K562 (cell line): Measurements from ENCODE around the gene ARHGAP15. TPM values are rescaled to one million over a fixed set of nuclear protein-coding genes. Genes with fewer than 3 reads are reported as not detected.

ENCODE experiments used
- ATAC-seq: fragments of 200-7000 bp; cut with Tn5 transposase; 3 replicates; pipeline ENCODE4 v1.9.1; 2020; ENCODE audit warnings: moderate library complexity
- BruUV-seq: library from RNA; stranded (reverse); fragments of 400-500 nt; replicated peaks from 2 replicates; lab custom pipeline; 2021; lab: Mats Ljungman, UMichigan
- CTCF ChIA-PET: fragments of 300-600 bp; formaldehyde crosslinking; extraction: SDS; loops from one replicate; lab custom pipeline; 2021; ENCODE audit warnings: low intra/inter-chr PET ratio; lab: Yijun Ruan, JAX
- POLR2A ChIA-PET: fragments of 300-600, 350-650 bp; sonication (Branson Sonifier 250); formaldehyde crosslinking; extraction: SDS; loops from one replicate; lab custom pipeline; 2021; ENCODE audit warnings: antibody characterized with exemption, inconsistent platforms; lab: Yijun Ruan, JAX
- DNase-seq, 4 experiments: peaks; one replicate each; pipeline versions ENCODE4 v3.0.0 to v3.0.0-alpha.2; 2011 to 2018; ENCODE audit warnings: low spot score in 3 of 4, mixed read lengths in 3 of 4; ENCODE audit errors: extremely low read depth in 1 of 4
- FAIRE-seq: peaks from 2 replicates; lab custom pipeline; 2011; peaks lifted over from hg19 to GRCh38; lab: Jason Lieb, UNC
- H2AFZ ChIP-seq: 2 replicates; pipeline ENCODE4 v1.6.0; 2011; ENCODE audit warnings: low read depth, low read length, control low read depth, inconsistent platforms
- H3K27ac ChIP-seq: fragments of 200-600 bp; 3 replicates; pipeline ENCODE4 v1.8.0; 2011; ENCODE audit warnings: low read depth, mild to moderate bottlenecking, control low read depth, inconsistent platforms, low read length, moderate library complexity, mixed read lengths; ENCODE audit errors: extremely low read depth
- H3K27me3 ChIP-seq, 2 experiments: fragments of 300-600 bp in 1 of 2; 2 replicates in 1 of 2; 3 replicates in 1 of 2; pipeline versions ENCODE4 v1.6.0 to v1.8.0; 2011; ENCODE audit warnings: inconsistent platforms in 2 of 2, low read length in 2 of 2, mild to moderate bottlenecking in 1 of 2, mixed read lengths in 1 of 2, moderate library complexity in 1 of 2; ENCODE audit not compliant: control insufficient read depth in 2 of 2, insufficient read depth in 2 of 2
- H3K36me3 ChIP-seq: fragments of 300-600 bp; 3 replicates; pipeline ENCODE4 v1.8.0; 2011; ENCODE audit warnings: mild to moderate bottlenecking, low read length, inconsistent platforms; ENCODE audit not compliant: control insufficient read depth, insufficient read depth
- H3K4me1 ChIP-seq, 2 experiments: fragments of 200-600 bp in 1 of 2; replicated peaks in 1 of 2; 2 replicates in 1 of 2; 3 replicates in 1 of 2; pipeline versions ENCODE4 v1.5.1 to v1.8.0; 2011; ENCODE audit warnings: inconsistent platforms in 2 of 2, low read length in 2 of 2, mild to moderate bottlenecking in 1 of 2, mixed read lengths in 1 of 2, moderate library complexity in 1 of 2; ENCODE audit not compliant: control insufficient read depth in 2 of 2, insufficient read depth in 2 of 2
- H3K4me2 ChIP-seq: 2 replicates; pipeline ENCODE4 v1.6.1; 2011; ENCODE audit warnings: low read length, control low read depth, inconsistent platforms, mixed read lengths; ENCODE audit not compliant: insufficient read depth
- H3K4me3 ChIP-seq: fragments of 200-600 bp; sonication (generic), shearing (Covaris generic); 2 replicates; pipeline ENCODE4 v1.5.1; 2016; ENCODE audit warnings: control low read depth, inconsistent platforms
- H3K79me2 ChIP-seq: fragments of 200-600 bp; 3 replicates; pipeline ENCODE4 v1.8.0; 2011; ENCODE audit warnings: low read length, inconsistent platforms; ENCODE audit not compliant: control insufficient read depth, insufficient read depth
- H3K9ac ChIP-seq, 2 experiments: 2 replicates each; pipeline versions ENCODE4 v1.6.0 to v1.6.1; 2011; ENCODE audit warnings: low read depth in 2 of 2, low read length in 2 of 2, control low read depth in 1 of 2, inconsistent platforms in 1 of 2, mild to moderate bottlenecking in 1 of 2, mixed read lengths in 1 of 2; ENCODE audit not compliant: insufficient read depth in 1 of 2
- H3K9me1 ChIP-seq: one replicate; pipeline ENCODE4 v1.6.0; 2011; ENCODE audit warnings: inconsistent platforms, mild to moderate bottlenecking, low read length, moderate library complexity; ENCODE audit not compliant: control insufficient read depth, insufficient read depth
- H3K9me3 ChIP-seq: replicated peaks from 2 replicates; pipeline ENCODE4 v1.5.1; 2011; ENCODE audit warnings: low read depth, low read length, inconsistent platforms; ENCODE audit not compliant: control insufficient read depth, insufficient read depth
- H4K20me1 ChIP-seq: replicated peaks from 2 replicates; pipeline ENCODE4 v1.6.1; 2011; ENCODE audit warnings: low read length, inconsistent platforms, mixed read lengths; ENCODE audit not compliant: control insufficient read depth, insufficient read depth
- CBFB ChIP-seq: sonication (generic); formaldehyde crosslinking; IDR thresholded peaks from 2 replicates; pipeline ENCODE4 v1.4.0; 2020; ENCODE audit warnings: mild to moderate bottlenecking, missing genetic modification reagents
- REST ChIP-seq, 2 experiments: fragments of 450-650 bp; formaldehyde crosslinking in 1 of 2; IDR thresholded peaks; 2 replicates each; pipeline versions ENCODE4 v1.4.0 to v1.6.1; 2014 to 2020; ENCODE audit warnings: mild to moderate bottlenecking in 2 of 2, borderline replicate concordance in 1 of 2, low read depth in 1 of 2
- TCFL5 ChIP-seq: fragments of 250-450 bp; sonication (Bioruptor Pico); conservative IDR thresholded peaks from 2 replicates; pipeline ENCODE4 v1.6.1; 2021; ENCODE audit warnings: mild to moderate bottlenecking, moderate library complexity, matching md5 sums
- ZMIZ1 ChIP-seq, 2 experiments: fragments of 150-350 bp in 1 of 2; IDR thresholded peaks; 2 replicates each; pipeline ENCODE4 v1.6.1; 2012 to 2016; ENCODE audit warnings: low read depth in 2 of 2, low read length in 2 of 2, mild to moderate bottlenecking in 1 of 2, moderate library complexity in 1 of 2
- ZNF431 ChIP-seq: sonication (generic); formaldehyde crosslinking; IDR thresholded peaks from 2 replicates; pipeline ENCODE4 v1.8.0; 2022; ENCODE audit warnings: mild to moderate bottlenecking, missing genetic modification reagents
- WGBS: fragments of 100-300 bp; shearing (Covaris generic); methylation state at CpG from one replicate; pipeline ENCODE4 v1.1.6; 2016; ENCODE audit warnings: low coverage, mixed read lengths; ENCODE audit not compliant: insufficient coverage; ENCODE audit errors: missing lambda C conversion rate; 5-methylcytosine and 5-hydroxymethylcytosine counted together
- in situ Hi-C: fragments of 300-500 bp; cut with MboI; formaldehyde crosslinking; loops from 4 replicates; pipeline ENCODE4 v1.15.0; 2018; ENCODE audit warnings: inconsistent platforms, mixed read lengths
- intact Hi-C: fragments of 100-400 bp; cut with micrococcal nuclease; formaldehyde crosslinking; loops from 2 replicates; pipeline ENCODE4 v1.14.2; 2022
- polyA plus RNA-seq, 8 experiments: library from polyadenylated mRNA; depleted of rRNA in 4 of 8; stranded (reverse) in 5 of 8; unstranded in 3 of 8; fragments of >200 nt; fragmentation: Nextera tagmentation in 2 of 8; fragmentation: Illumina TruSeq in 1 of 8; extraction: Ambion mirVana in 2 of 8; extraction: Trizol in 1 of 8; gene quantifications; 2 replicates each; pipeline versions ENCODE4 v1.2.1 to v1.2.3, GENCODE V29; 2011 to 2014; ENCODE audit warnings: inconsistent platforms in 1 of 8, missing spikeins in 1 of 8
- total RNA-seq, 7 experiments: library from RNA; depleted of rRNA in 6 of 7; stranded (reverse); fragments of >200 nt in 6 of 7; fragmentation: Illumina TruSeq in 2 of 7; extraction: Trizol in 2 of 7; gene quantifications; 2 replicates each; pipeline versions ENCODE4 v1.2.1 to v1.2.3, GENCODE V29; 2011 to 2021; ENCODE audit warnings: low replicate concordance in 1 of 7

Gene ARHGAP15
- total and polyA plus RNA-seq, 9 of the 15 experiments (the other 6 are each of a cell fraction or from before 2014, with no cell fraction given) = 1.5 to 17.9 (median 7.9) TPM

GRCh38 chr2:143633419-143633818, 504.2 kb downstream of the ARHGAP15 start:
- DNase-seq (no peak), ATAC-seq (no peak), FAIRE-seq (no peak)
- Histone ChIP-seq H3K4me2 (no peak overlapping the region), H3K9ac (no peak overlapping the region), H3K27me3 (no peaks in the 10 kb centered on the region), H4K20me1 (no peaks in the 10 kb centered on the region), H3K4me1 (no peaks in the 10 kb centered on the region), H2AFZ (no peak overlapping the region), H3K27ac (no peak overlapping the region), H3K36me3 (no peaks in the 10 kb centered on the region), H3K9me1 (no peaks in the 10 kb centered on the region), H3K9me3 (no peaks in the 10 kb centered on the region), H3K4me3 (no peak overlapping the region), H3K79me2 (no peaks in the 10 kb centered on the region)
- in situ Hi-C loops = no loop called here
- no TSS peak for BruUV-seq
- no peak for TF ChIP-seq CBFB (CRISPR knock-in tag)
- TF ChIP-seq ZNF431 = no peak
- no peak for TF ChIP-seq REST (IDR thresholded peaks at IDR 0.05; ENCODE audit: borderline replicate concordance)
- no peak for TF ChIP-seq REST (CRISPR knock-in tag; IDR thresholded peaks at IDR 0.05; ENCODE audit: low read depth)
- TF ChIP-seq ZMIZ1 (IDR thresholded peaks at IDR 0.05; ENCODE audit: low read depth in 2 of 2, low read length in 2 of 2) = no peak
- TF ChIP-seq TCFL5 (CRISPR knock-in tag) = no peak
- 0% methylated on average over 1 of the region's 2 CpGs for WGBS
- intact Hi-C loops = no loop called here
- CTCF ChIA-PET = interaction anchor here (0.6 kb wide), 1 partner anchor 668 kb away, joined by 3 read pairs; no protein-coding TSS in a partner anchor
- POLR2A ChIA-PET = no interaction called here
